GM19193 (cell line): ENCODE data around the gene KCNG2.

Experiments
- POLR2A ChIP-seq: IDR thresholded peaks from 4 replicates; pipeline ENCODE4 v1.6.1; 2011; ENCODE audit not compliant: insufficient read depth, insufficient read length; ENCODE audit errors: extremely low read depth

KCNG2 gene

GRCh38 chr18:79940126-79940813, 142.5 kb downstream of the KCNG2 start:
- TF ChIP-seq POLR2A, result no peak

- TF ChIP-seq POLR2A, result no peak
Observed at GRCh38 chr18:79940814-79941472, 143.2 kb downstream of the KCNG2 start.

- TF ChIP-seq POLR2A, result no peak
Observed at GRCh38 chr18:79941473-79942119, 143.9 kb downstream of the KCNG2 start.

GRCh38 chr18:79942211-79942610, 144.5 kb downstream of the KCNG2 start:
- TF ChIP-seq POLR2A, result no peak

- TF ChIP-seq POLR2A, result no peak
Observed at GRCh38 chr18:79942786-79943607, 145.3 kb downstream of the KCNG2 start.

- TF ChIP-seq POLR2A, result no peak
Observed at GRCh38 chr18:79943608-79944125, 145.9 kb downstream of the KCNG2 start.

- TF ChIP-seq POLR2A, result no peak
Observed at GRCh38 chr18:79944126-79944731, 146.5 kb downstream of the KCNG2 start.

- no peak for TF ChIP-seq POLR2A
Observed at GRCh38 chr18:79944746-79945117, 147.0 kb downstream of the KCNG2 start.

- no peak for TF ChIP-seq POLR2A
Observed at GRCh38 chr18:79945118-79946042, 147.6 kb downstream of the KCNG2 start.

- TF ChIP-seq POLR2A, result no peak
Observed at GRCh38 chr18:79947054-79947755, 149.5 kb downstream of the KCNG2 start.

GRCh38 chr18:79947881-79948610, 150.3 kb downstream of the KCNG2 start:
- no peak for TF ChIP-seq POLR2A

GRCh38 chr18:79948719-79949411, 151.1 kb downstream of the KCNG2 start:
- no peak for TF ChIP-seq POLR2A
